Stimulated activated CD4-positive, alpha-beta T cell treated with anti-CD3 and anti-CD28 coated beads, Interleukin-2, amount 100 ng/mL, for 48 hours (primary cell): Measurements from ENCODE around the gene HOXC12.

Experiments used
- DNase-seq, 2 donors: peaks; one replicate each; pipeline ENCODE4 v3.0.0-alpha.2; 2020

The HOXC12 gene

GRCh38 chr12:53998110-53998899, 43.6 kb downstream of the HOXC12 start:
- DNase-seq, result no peak

- no peak for DNase-seq
Observed at GRCh38 chr12:53998900-53999236, 44.2 kb downstream of the HOXC12 start.

- no peak for DNase-seq
Observed at GRCh38 chr12:53999559-54000115, 44.9 kb downstream of the HOXC12 start.

- no peak for DNase-seq
Observed at GRCh38 chr12:54000116-54001114, 45.7 kb downstream of the HOXC12 start, which contains the start of gene HOXC9. TSS of gene HOXC9 (plus strand) at chr12:54000161. CDS start at chr12:54000189, 28 bp downstream.

GRCh38 chr12:54001283-54002187, 46.8 kb downstream of the HOXC12 start:
- DNase-seq, result no peak

- no peak for DNase-seq
Observed at GRCh38 chr12:54002278-54002914, 47.7 kb downstream of the HOXC12 start.

GRCh38 chr12:54002915-54003389, 48.2 kb downstream of the HOXC12 start:
- no peak for DNase-seq

GRCh38 chr12:54003625-54004024, 48.9 kb downstream of the HOXC12 start:
- DNase-seq, result no peak

- DNase-seq, result no peak
Observed at GRCh38 chr12:54004063-54004840, 49.5 kb downstream of the HOXC12 start.

- DNase-seq, result no peak
Observed at GRCh38 chr12:54004841-54005530, 50.3 kb downstream of the HOXC12 start.

- no peak for DNase-seq
Observed at GRCh38 chr12:54005531-54005852, 50.8 kb downstream of the HOXC12 start.

- DNase-seq, result peak; percentile 88
Observed at GRCh38 chr12:54005853-54006558, 51.3 kb downstream of the HOXC12 start.

- no peak for DNase-seq
Observed at GRCh38 chr12:54006559-54007220, 52.0 kb downstream of the HOXC12 start.

GRCh38 chr12:54007538-54008259, 53.0 kb downstream of the HOXC12 start:
- no peak for DNase-seq

- no peak for DNase-seq
Observed at GRCh38 chr12:54008260-54008552, 53.5 kb downstream of the HOXC12 start.
